ENCODE data around the gene BST1.

Gene BST1

GRCh38 chr4:15676039-15676438 is 26.8 kb upstream of the BST1 start:
- DNase-seq (ENCODE audit: low read depth): no peak

GRCh38 chr4:15676899-15677298 is 26.0 kb upstream of the BST1 start:
- no peak for DNase-seq (ENCODE audit: low read depth)

GRCh38 chr4:15677507-15677988 is 25.3 kb upstream of the BST1 start:
- DNase-seq (ENCODE audit: low read depth): peak; percentile 52

GRCh38 chr4:15681067-15681371 is 21.8 kb upstream of the BST1 start:
- no peak for DNase-seq (ENCODE audit: low read depth)

GRCh38 chr4:15681372-15682241 is 21.3 kb upstream of the BST1 start, which contains the start of gene FAM200B:
TSS of gene FAM200B (plus strand) at chr4:15681827. CDS start at chr4:15686978, 5,151 bp downstream.
- peak; percentile 99 for DNase-seq (ENCODE audit: low read depth)

- no peak for DNase-seq (ENCODE audit: low read depth)
Measured at GRCh38 chr4:15682242-15683142, 20.4 kb upstream of the BST1 start.

- DNase-seq (ENCODE audit: low read depth): no peak
Measured at GRCh38 chr4:15683143-15683495, 19.7 kb upstream of the BST1 start.

- DNase-seq (ENCODE audit: low read depth): no peak
Measured at GRCh38 chr4:15684498-15684897, 18.4 kb upstream of the BST1 start.

- peak; percentile 11 for DNase-seq (ENCODE audit: low read depth)
Measured at GRCh38 chr4:15688051-15688450, 14.8 kb upstream of the BST1 start.

- DNase-seq (ENCODE audit: low read depth): peak; percentile 49
Measured at GRCh38 chr4:15689540-15689939, 13.3 kb upstream of the BST1 start.

GRCh38 chr4:15690020-15690809 is 12.7 kb upstream of the BST1 start:
- peak; percentile 99 for DNase-seq (ENCODE audit: low read depth)

GRCh38 chr4:15691346-15692135 is 11.3 kb upstream of the BST1 start:
- DNase-seq (ENCODE audit: low read depth): peak; percentile 87

- DNase-seq (ENCODE audit: low read depth): peak; percentile 47
Measured at GRCh38 chr4:15692602-15693001, 10.3 kb upstream of the BST1 start.

GRCh38 chr4:15694431-15694830 is 8.4 kb upstream of the BST1 start:
- DNase-seq (ENCODE audit: low read depth): no peak

- DNase-seq (ENCODE audit: low read depth): peak; percentile 96
Measured at GRCh38 chr4:15695240-15695699, 7.6 kb upstream of the BST1 start.

- DNase-seq (ENCODE audit: low read depth): no peak
Measured at GRCh38 chr4:15695729-15696128, 7.1 kb upstream of the BST1 start.

GRCh38 chr4:15696866-15697265 is 6.0 kb upstream of the BST1 start:
- DNase-seq (ENCODE audit: low read depth): peak; percentile 9

GRCh38 chr4:15703439-15703838 is 574 bp downstream of the BST1 start:
- no peak for DNase-seq (ENCODE audit: low read depth)

GRCh38 chr4:15704129-15704528 is 1.3 kb downstream of the BST1 start:
- no peak for DNase-seq (ENCODE audit: low read depth)

GRCh38 chr4:15706646-15707362 is 3.9 kb downstream of the BST1 start:
- DNase-seq (ENCODE audit: low read depth): peak; percentile 47

GRCh38 chr4:15707363-15707715 is 4.5 kb downstream of the BST1 start:
- DNase-seq (ENCODE audit: low read depth): no peak

All from EH (cell line).